ENCODE data around the gene KYNU. TPM values are rescaled to one million over a fixed set of nuclear protein-coding genes. Genes with fewer than 3 reads are reported as not detected.
"Not testable (repeated sequence)": the region's sequence is repeated elsewhere in the genome, so short reads cannot be mapped to it uniquely, and the experiment has no call there.

KYNU gene
- total RNA-seq, 1 experiment from 2014 or later: 78.7 TPM

- intact Hi-C loops (cut with micrococcal nuclease; ENCODE audit: unreplicated experiment): no loop called here
- H3K36me3 Mint-ChIP-seq (ENCODE audit: insufficient read depth, unreplicated experiment): peaks cover 12% of the 10 kb centered on the region
- peaks cover 2% of the 10 kb centered on the region for H3K9me3 Mint-ChIP-seq (ENCODE audit: low read depth, unreplicated experiment)
- H3K4me1 Mint-ChIP-seq (ENCODE audit: low read depth, unreplicated experiment): no peaks in the 10 kb centered on the region
- H3K27me3 Mint-ChIP-seq (ENCODE audit: unreplicated experiment): no peaks in the 10 kb centered on the region
- TF ChIP-seq, protein P1, sequence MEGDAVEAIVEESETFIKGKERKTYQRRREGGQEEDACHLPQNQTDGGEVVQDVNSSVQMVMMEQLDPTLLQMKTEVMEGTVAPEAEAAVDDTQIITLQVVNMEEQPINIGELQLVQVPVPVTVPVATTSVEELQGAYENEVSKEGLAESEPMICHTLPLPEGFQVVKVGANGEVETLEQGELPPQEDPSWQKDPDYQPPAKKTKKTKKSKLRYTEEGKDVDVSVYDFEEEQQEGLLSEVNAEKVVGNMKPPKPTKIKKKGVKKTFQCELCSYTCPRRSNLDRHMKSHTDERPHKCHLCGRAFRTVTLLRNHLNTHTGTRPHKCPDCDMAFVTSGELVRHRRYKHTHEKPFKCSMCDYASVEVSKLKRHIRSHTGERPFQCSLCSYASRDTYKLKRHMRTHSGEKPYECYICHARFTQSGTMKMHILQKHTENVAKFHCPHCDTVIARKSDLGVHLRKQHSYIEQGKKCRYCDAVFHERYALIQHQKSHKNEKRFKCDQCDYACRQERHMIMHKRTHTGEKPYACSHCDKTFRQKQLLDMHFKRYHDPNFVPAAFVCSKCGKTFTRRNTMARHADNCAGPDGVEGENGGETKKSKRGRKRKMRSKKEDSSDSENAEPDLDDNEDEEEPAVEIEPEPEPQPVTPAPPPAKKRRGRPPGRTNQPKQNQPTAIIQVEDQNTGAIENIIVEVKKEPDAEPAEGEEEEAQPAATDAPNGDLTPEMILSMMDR (IDR thresholded peaks at IDR 0.05; ENCODE audit: unreplicated experiment): no peak
- H3K27ac Mint-ChIP-seq (ENCODE audit: unreplicated experiment): no peak overlapping the region
- no peak overlapping the region for H3K4me3 Mint-ChIP-seq (ENCODE audit: low read depth, unreplicated experiment)
- DNase-seq: no peak
- no TSS peak for BruUV-seq (replicated peaks)
- CTCF ChIA-PET: no interaction called here
Measured at GRCh38 chr2:143051465-143051864, 174.0 kb downstream of the KYNU start.

- intact Hi-C loops (cut with micrococcal nuclease; ENCODE audit: unreplicated experiment); H3K27me3 Mint-ChIP-seq (ENCODE audit: unreplicated experiment); H3K27ac Mint-ChIP-seq (ENCODE audit: unreplicated experiment); H3K9me3 Mint-ChIP-seq (ENCODE audit: low read depth, unreplicated experiment); H3K4me3 Mint-ChIP-seq (ENCODE audit: low read depth, unreplicated experiment); DNase-seq; H3K4me1 Mint-ChIP-seq (ENCODE audit: low read depth, unreplicated experiment); BruUV-seq (replicated peaks); CTCF ChIA-PET: not testable (repeated sequence)
- H3K36me3 Mint-ChIP-seq (ENCODE audit: insufficient read depth, unreplicated experiment): peaks cover 22% of the 10 kb centered on the region
Measured at GRCh38 chr2:143053437-143053836, 176.0 kb downstream of the KYNU start.

DNA sequence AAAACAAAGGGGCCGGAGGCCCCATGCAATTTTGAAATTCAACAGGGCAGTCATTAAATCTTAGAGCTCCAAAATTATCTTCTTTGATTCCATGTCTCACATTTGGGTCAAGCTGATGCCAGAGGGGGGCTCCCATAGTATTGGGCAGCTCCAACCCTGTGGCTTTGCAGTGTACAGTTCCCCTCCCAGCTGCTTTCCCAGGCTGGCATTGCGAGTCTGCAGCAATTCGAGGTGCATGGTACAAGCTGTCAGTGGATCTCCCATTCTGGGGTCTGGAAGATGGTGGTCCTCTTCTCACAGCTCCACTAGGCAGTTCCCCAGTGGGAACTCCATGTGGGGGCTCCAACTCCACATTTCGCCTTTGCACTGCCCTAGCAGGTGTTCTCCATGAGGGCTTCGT, 179.1 kb downstream of the KYNU start:
- Mint-ChIP-seq H3K27me3 (ENCODE audit: unreplicated experiment) (no peaks in the 10 kb centered on the region), H3K4me1 (ENCODE audit: low read depth, unreplicated experiment) (no peaks in the 10 kb centered on the region), H3K9me3 (ENCODE audit: low read depth, unreplicated experiment) (peaks cover 2% of the 10 kb centered on the region), H3K27ac (ENCODE audit: unreplicated experiment) (no peak overlapping the region), H3K4me3 (ENCODE audit: low read depth, unreplicated experiment) (no peak overlapping the region), H3K36me3 (ENCODE audit: insufficient read depth, unreplicated experiment) (peaks cover 21% of the 10 kb centered on the region)
- CTCF ChIA-PET: no interaction called here
- no peak for DNase-seq
- BruUV-seq (replicated peaks): no TSS peak
- intact Hi-C loops (cut with micrococcal nuclease; ENCODE audit: unreplicated experiment): no loop called here
- TF ChIP-seq, protein P1 (IDR thresholded peaks at IDR 0.05; ENCODE audit: unreplicated experiment): no peak

- Mint-ChIP-seq H3K27ac (ENCODE audit: unreplicated experiment) (no peak overlapping the region), H3K4me3 (ENCODE audit: low read depth, unreplicated experiment) (no peak overlapping the region), H3K9me3 (ENCODE audit: low read depth, unreplicated experiment) (peaks cover 2% of the 10 kb centered on the region), H3K4me1 (ENCODE audit: low read depth, unreplicated experiment) (no peaks in the 10 kb centered on the region), H3K27me3 (ENCODE audit: unreplicated experiment) (no peaks in the 10 kb centered on the region), H3K36me3 (ENCODE audit: insufficient read depth, unreplicated experiment) (peaks cover 18% of the 10 kb centered on the region)
- DNase-seq: no peak
- intact Hi-C loops (cut with micrococcal nuclease; ENCODE audit: unreplicated experiment): no loop called here
- TF ChIP-seq, protein P1 (IDR thresholded peaks at IDR 0.05; ENCODE audit: unreplicated experiment): no peak
- CTCF ChIA-PET: no interaction called here
- no TSS peak for BruUV-seq (replicated peaks)
Measured at GRCh38 chr2:143058851-143059250, 181.4 kb downstream of the KYNU start.

DNA sequence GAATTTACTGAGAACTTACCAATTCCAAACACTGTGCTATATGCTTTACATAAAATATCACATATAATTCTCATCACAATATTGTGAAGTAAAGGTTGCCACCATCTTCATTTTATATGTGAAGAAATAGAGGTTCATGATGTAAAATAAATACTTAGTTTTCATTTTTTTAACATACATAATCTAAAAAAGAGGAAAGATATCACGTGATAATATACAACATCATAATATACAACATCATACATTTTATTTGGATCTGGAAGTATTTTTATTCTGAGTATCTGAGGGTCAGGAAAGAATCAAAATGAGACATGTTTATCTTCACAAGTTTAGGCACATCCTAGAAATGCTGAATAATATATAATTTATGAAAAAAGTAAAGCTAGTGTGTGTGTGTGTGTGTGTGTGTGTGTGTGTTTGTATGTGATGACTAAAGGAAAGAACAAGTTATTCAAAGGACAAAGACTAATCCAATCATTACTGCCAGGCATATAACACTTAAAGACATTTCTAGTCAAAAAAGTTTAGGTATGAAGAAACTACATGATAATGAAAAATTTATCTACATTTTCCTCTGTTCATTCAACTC, 186.2 kb downstream of the KYNU start:
- intact Hi-C loops (cut with micrococcal nuclease; ENCODE audit: unreplicated experiment): no loop called here
- DNase-seq: no peak
- H3K9me3 Mint-ChIP-seq (ENCODE audit: low read depth, unreplicated experiment): peaks cover 4% of the 10 kb centered on the region
- TF ChIP-seq, protein P1 (IDR thresholded peaks at IDR 0.05; ENCODE audit: unreplicated experiment): no peak
- no TSS peak for BruUV-seq (replicated peaks)
- H3K4me3 Mint-ChIP-seq (ENCODE audit: low read depth, unreplicated experiment): no peak overlapping the region
- no peaks in the 10 kb centered on the region for H3K27me3 Mint-ChIP-seq (ENCODE audit: unreplicated experiment)
- H3K27ac Mint-ChIP-seq (ENCODE audit: unreplicated experiment): no peak overlapping the region
- H3K36me3 Mint-ChIP-seq (ENCODE audit: insufficient read depth, unreplicated experiment): no peaks in the 10 kb centered on the region
- no peaks in the 10 kb centered on the region for H3K4me1 Mint-ChIP-seq (ENCODE audit: low read depth, unreplicated experiment)
- CTCF ChIA-PET: no interaction called here
